SH-SY5Y (cell line): Measurements from ENCODE around the gene AIF1L.

ENCODE experiments used
- GATA2 ChIP-seq: IDR thresholded peaks from 2 replicates; pipeline ENCODE4 v1.6.1; 2011; ENCODE audit warnings: mild to moderate bottlenecking, low read depth, low read length
- GATA3 ChIP-seq: IDR thresholded peaks from 2 replicates; pipeline ENCODE4 v1.6.1; 2011; ENCODE audit warnings: low read depth, mild to moderate bottlenecking, low read length, moderate library complexity

GRCh38 chr9:131049829-131050715 lies 46.3 kb upstream of the AIF1L start:
- TF ChIP-seq GATA2 (no peak), GATA3 (no peak)
